HEK293T (cell line): Measurements from ENCODE around the gene GRIN2A.

Experiments used
- CTCF ChIA-PET: fragments of 350-600 bp; formaldehyde crosslinking; extraction: SDS; loops from one replicate; lab custom pipeline; 2021; ENCODE audit warnings: antibody characterized with exemption, inconsistent platforms; lab: Yijun Ruan, JAX
- POLR2A ChIA-PET: fragments of 350-600 bp; formaldehyde crosslinking; extraction: SDS; loops from one replicate; lab custom pipeline; 2020; ENCODE audit warnings: antibody characterized with exemption, inconsistent platforms; lab: Yijun Ruan, JAX
- DNase-seq: peaks from one replicate; pipeline ENCODE4 v3.0.0; 2012; ENCODE audit warnings: mixed read lengths; ENCODE audit errors: extremely low spot score
- ARNT ChIP-seq: fragments of 450-650 bp; IDR thresholded peaks from 2 replicates; pipeline ENCODE4 v1.6.1; 2017; ENCODE audit warnings: mild to moderate bottlenecking
- BHLHE40 ChIP-seq: fragments of 450-650 bp; IDR thresholded peaks from 2 replicates; pipeline ENCODE4 v1.6.1; 2016; ENCODE audit warnings: mild to moderate bottlenecking, moderate library complexity, borderline replicate concordance
- CTBP1 ChIP-seq: fragments of 450-650 bp; IDR thresholded peaks from 2 replicates; pipeline ENCODE4 v1.6.1; 2016; ENCODE audit warnings: borderline replicate concordance
- ELF4 ChIP-seq: fragments of 450-650 bp; IDR thresholded peaks from 2 replicates; pipeline ENCODE4 v1.6.1; 2017; ENCODE audit warnings: antibody characterized with exemption
- FOXA1 ChIP-seq: fragments of 450-650 bp; IDR thresholded peaks from 2 replicates; pipeline ENCODE4 v1.6.1; 2016; ENCODE audit warnings: mild to moderate bottlenecking
- FOXK2 ChIP-seq: fragments of 450-650 bp; IDR thresholded peaks from 2 replicates; pipeline ENCODE4 v1.6.1; 2016; ENCODE audit warnings: mild to moderate bottlenecking
- FOXM1 ChIP-seq: fragments of 450-650 bp; IDR thresholded peaks from 2 replicates; pipeline ENCODE4 v1.6.1; 2017; ENCODE audit warnings: mild to moderate bottlenecking, borderline replicate concordance
- HDGF ChIP-seq: fragments of 450-650 bp; IDR thresholded peaks from 2 replicates; pipeline ENCODE4 v1.6.1; 2017; ENCODE audit warnings: antibody characterized with exemption, borderline replicate concordance
- L3MBTL2 ChIP-seq: fragments of 450-650 bp; conservative IDR thresholded peaks from 2 replicates; pipeline ENCODE4 v1.6.1; 2016; ENCODE audit warnings: mild to moderate bottlenecking
- LEF1 ChIP-seq: fragments of 450-650 bp; IDR thresholded peaks from 2 replicates; pipeline ENCODE4 v1.6.1; 2017; ENCODE audit warnings: mild to moderate bottlenecking, borderline replicate concordance
- NFRKB ChIP-seq: fragments of 450-650 bp; IDR thresholded peaks from 2 replicates; pipeline ENCODE4 v1.6.1; 2016; ENCODE audit warnings: mild to moderate bottlenecking, moderate library complexity
- PKNOX1 ChIP-seq: fragments of 450-650 bp; IDR thresholded peaks from 2 replicates; pipeline ENCODE4 v1.6.1; 2016
- SP1 ChIP-seq: fragments of 450-650 bp; IDR thresholded peaks from 2 replicates; pipeline ENCODE4 v1.6.1; 2017
- SUZ12 ChIP-seq: fragments of 450-650 bp; IDR thresholded peaks from 2 replicates; pipeline ENCODE4 v1.6.1; 2016; ENCODE audit warnings: mild to moderate bottlenecking
- TARDBP ChIP-seq: fragments of 450-650 bp; IDR thresholded peaks from 2 replicates; pipeline ENCODE4 v1.6.1; 2016
- ZNF384 ChIP-seq: fragments of 450-650 bp; IDR thresholded peaks from 2 replicates; pipeline ENCODE4 v1.6.1; 2016

Gene GRIN2A

GRCh38 chr16:9813665-9814064 is 368.6 kb downstream of the GRIN2A start:
- TF ChIP-seq TARDBP, result no peak
- TF ChIP-seq BHLHE40, result no peak
- no peak for TF ChIP-seq ELF4
- TF ChIP-seq FOXM1, result no peak
- TF ChIP-seq FOXA1, result no peak
- TF ChIP-seq L3MBTL2, result no peak
- TF ChIP-seq HDGF, result no peak
- no peak for TF ChIP-seq ZNF384
- POLR2A ChIA-PET, result no interaction called here
- CTCF ChIA-PET, result no interaction called here
- no peak for DNase-seq

GRCh38 chr16:9808210-9808609 is 374.0 kb downstream of the GRIN2A start:
- CTCF ChIA-PET, result no interaction called here

GRCh38 chr16:9807302-9807701 is 374.9 kb downstream of the GRIN2A start:
- DNase-seq, result no peak
- no peak for TF ChIP-seq L3MBTL2
- TF ChIP-seq ZNF384, result no peak
- TF ChIP-seq FOXM1, result no peak
- no peak for TF ChIP-seq ARNT
- TF ChIP-seq TARDBP, result no peak
- TF ChIP-seq LEF1, result no peak
- no peak for TF ChIP-seq SP1
- no peak for TF ChIP-seq PKNOX1
- TF ChIP-seq BHLHE40, result no peak
- TF ChIP-seq ELF4, result no peak
- no peak for TF ChIP-seq SUZ12
- no peak for TF ChIP-seq FOXK2
- CTCF ChIA-PET, result no interaction called here
- POLR2A ChIA-PET, result no interaction called here

More at GRCh38 chr16:9808210-9808609, 374.0 kb downstream of the GRIN2A start:
- POLR2A ChIA-PET, result no interaction called here
- no peak for DNase-seq
- TF ChIP-seq PKNOX1 (no peak), ELF4 (no peak)

GRCh38 chr16:9805109-9805508 is 377.1 kb downstream of the GRIN2A start:
- CTCF ChIA-PET, result no interaction called here
- TF ChIP-seq FOXA1, result no peak
- no peak for TF ChIP-seq TARDBP
- TF ChIP-seq PKNOX1, result no peak
- no peak for TF ChIP-seq LEF1
- TF ChIP-seq FOXK2, result no peak
- TF ChIP-seq BHLHE40, result no peak
- TF ChIP-seq NFRKB, result no peak
- TF ChIP-seq SP1, result no peak
- POLR2A ChIA-PET, result no interaction called here
- DNase-seq, result no peak

GRCh38 chr16:9802160-9802559 is 380.1 kb downstream of the GRIN2A start:
- no peak for DNase-seq
- TF ChIP-seq NFRKB (no peak), SUZ12 (no peak), TARDBP (no peak)
- ChIA-PET POLR2A (no interaction called here), CTCF (no interaction called here)

- DNase-seq, result no peak
- ChIA-PET CTCF (no interaction called here), POLR2A (no interaction called here)
- TF ChIP-seq LEF1 (no peak), BHLHE40 (no peak), FOXK2 (no peak), ZNF384 (no peak)
Measured at GRCh38 chr16:9801651-9802050, 380.6 kb downstream of the GRIN2A start.

GRCh38 chr16:9800186-9800738 is 382.0 kb downstream of the GRIN2A start:
- no peak for DNase-seq
- CTCF ChIA-PET, result no interaction called here
- POLR2A ChIA-PET, result no interaction called here
- TF ChIP-seq PKNOX1 (no peak), FOXA1 (no peak), HDGF (no peak), LEF1 (no peak), L3MBTL2 (no peak), SUZ12 (no peak), ARNT (no peak), NFRKB (no peak), TARDBP (no peak), BHLHE40 (no peak), CTBP1 (no peak), ELF4 (no peak), SP1 (no peak)
